ENCODE results near the gene RAB4A. TPM values are rescaled to one million over a fixed set of nuclear protein-coding genes. Genes with fewer than 3 reads are reported as not detected.

RAB4A gene
- total and polyA plus RNA-seq, 2 of the 8 experiments (the other 6 are each of a cell fraction or from before 2014, with no cell fraction given) = 13.3 to 68.8 TPM

GRCh38 chr1:229298420-229298819 is 27.5 kb downstream of the RAB4A start:
- H2BK12ac ChIP-seq (ENCODE audit: low read depth, low read length) = no peak overlapping the region
- H3K23ac ChIP-seq (ENCODE audit: insufficient read length) = no peak overlapping the region
- H2BK20ac ChIP-seq (ENCODE audit: low read length) = no peak overlapping the region
- H3K4me2 ChIP-seq (ENCODE audit: insufficient read depth in 1 of 2, low read depth in 2 of 2, low read length in 2 of 2) = no peak overlapping the region
- H3K36me3 ChIP-seq (ENCODE audit: control insufficient read depth in 2 of 4, insufficient read depth in 4 of 4, low read length in 3 of 4) = peaks cover 3 to 23% (median 13%) of the 10 kb centered on the region in 4 experiments; a peak in 6 of 8 replicates
- no peak overlapping the region for H3K9ac ChIP-seq (replicated peaks in 1 of 4; ENCODE audit: extremely low read depth in 1 of 4, low read depth in 3 of 4, low read length in 3 of 4)
- H2BK15ac ChIP-seq (ENCODE audit: low read length) = no peak overlapping the region
- no peaks in the 10 kb centered on the region; a peak in 2 of 7 replicates for H3K4me1 ChIP-seq (replicated peaks in 1 of 4; ENCODE audit: control insufficient read depth in 3 of 4, insufficient read depth in 4 of 4, low read length in 3 of 4)
- ChIA-PET CTCF (ENCODE audit: partially characterized antibody) (no interaction called here), POLR2A (ENCODE audit: partially characterized antibody) (interaction anchor here (0.9 kb wide), 1 partner anchor 99 kb away, joined by 3 read pairs; no protein-coding TSS in a partner anchor)
- H3K14ac ChIP-seq (ENCODE audit: insufficient read length) = no peak overlapping the region
- no peak overlapping the region for H2AFZ ChIP-seq (ENCODE audit: low read length)
- no peaks in the 10 kb centered on the region for H3K9me3 ChIP-seq (ENCODE audit: insufficient read depth in 2 of 2, low read depth in 1 of 2, low read length in 1 of 2)
- no peak overlapping the region for H2BK5ac ChIP-seq (ENCODE audit: low read depth, low read length)
- no peaks in the 10 kb centered on the region for H3K79me2 ChIP-seq (ENCODE audit: control insufficient read depth in 1 of 2, insufficient read depth in 2 of 2, low read length in 2 of 2)
- no peak overlapping the region for H3K27ac ChIP-seq (ENCODE audit: low read depth, low read length)
- no peak overlapping the region for H2AK5ac ChIP-seq (ENCODE audit: low read depth, low read length)
- H3K4ac ChIP-seq (replicated peaks; ENCODE audit: insufficient read length, low read depth, low read length) = no peak overlapping the region
- no peak overlapping the region for H2BK120ac ChIP-seq (replicated peaks; ENCODE audit: low read depth, low read length)
- H4K5ac ChIP-seq (ENCODE audit: insufficient read length, low read depth, low read length) = no peak overlapping the region
- no peaks in the 10 kb centered on the region for H3K27me3 ChIP-seq (replicated peaks in 1 of 4; ENCODE audit: control insufficient read depth in 3 of 4, extremely low read depth in 1 of 4, insufficient read depth in 3 of 4, low read length in 3 of 4)
- no peak overlapping the region for H3K4me3 ChIP-seq (ENCODE audit: extremely low read depth in 1 of 4, insufficient read depth in 2 of 4, low read depth in 3 of 4, low read length in 4 of 4)
- no peak for FAIRE-seq
- no peak overlapping the region for H4K8ac ChIP-seq (ENCODE audit: extremely low read depth, insufficient read depth, low read length)
- H3K23me2 ChIP-seq (ENCODE audit: low read depth, low read length) = no peaks in the 10 kb centered on the region
- H3K18ac ChIP-seq (ENCODE audit: extremely low read depth, low read length) = no peak overlapping the region
- no peak overlapping the region for H3K56ac ChIP-seq (replicated peaks; ENCODE audit: insufficient read length, low read depth, low read length)
- DNase-seq (ENCODE audit: low read depth in 1 of 2, low spot score in 2 of 2) = no peak
- H4K91ac ChIP-seq (replicated peaks; ENCODE audit: insufficient read length, low read length) = no peak overlapping the region
- H4K20me1 ChIP-seq (replicated peaks in 1 of 2; ENCODE audit: control insufficient read depth in 1 of 2, insufficient read depth in 2 of 2, low read length in 2 of 2) = peaks cover 1 to 10% of the 10 kb centered on the region in 2 experiments
- H3K79me1 ChIP-seq (ENCODE audit: low read depth, low read length) = no peaks in the 10 kb centered on the region; the same call in 1 of the 2 replicates
- TF ChIP-seq E2F6 (IDR thresholded peaks at IDR 0.05) (no peak), GABPA (IDR thresholded peaks at IDR 0.05; ENCODE audit: borderline replicate concordance, insufficient read depth, low read length) (no peak), TBP (IDR thresholded peaks at IDR 0.05; ENCODE audit: low read depth, low read length) (no peak), KDM4A (IDR thresholded peaks at IDR 0.05; ENCODE audit: low read depth, low read length, severe bottlenecking) (no peak), TAF1 (IDR thresholded peaks at IDR 0.05; ENCODE audit: low read depth, low read length) (no peak), KDM5A (IDR thresholded peaks at IDR 0.05; ENCODE audit: low read length) (no peak), BACH1 (IDR thresholded peaks at IDR 0.05; ENCODE audit: low read length) (no peak), CBX5 (IDR thresholded peaks at IDR 0.05; ENCODE audit: low read depth, low read length) (no peak), SP4 (IDR thresholded peaks at IDR 0.05; ENCODE audit: low read length) (no peak), GTF2F1 (IDR thresholded peaks at IDR 0.05; ENCODE audit: borderline replicate concordance, low read depth, low read length) (no peak), TCF12 (IDR thresholded peaks at IDR 0.05; ENCODE audit: low read depth, low read length) (no peak), SAP30 (IDR thresholded peaks at IDR 0.05; ENCODE audit: insufficient read depth, insufficient replicate concordance, low read length) (no peak), BRCA1 (IDR thresholded peaks at IDR 0.05; ENCODE audit: low read depth, low read length) (no peak), HDAC2 (IDR thresholded peaks at IDR 0.05; ENCODE audit: borderline replicate concordance in 1 of 2, low read depth in 2 of 2, low read length in 2 of 2) (no peak)
